Bronchial smooth muscle cell (primary cell): ENCODE measurements around the gene EME2. TPM values are rescaled to one million over a fixed set of nuclear protein-coding genes. Genes with fewer than 3 reads are reported as not detected.

Experiments used
- total RNA-seq: library from RNA; depleted of rRNA; stranded (reverse); fragments of >200 nt; gene quantifications from 2 replicates; pipeline ENCODE4 v1.2.1, GENCODE V29; 2014

The EME2 gene
- 6.3 and 6.4 TPM in 2 replicates for total RNA-seq

GRCh38 chr16:1772362-1772907 is at the start of gene EME2:
TSS of gene EME2 (plus strand) at chr16:1772810. CDS start at chr16:1773228, 418 bp downstream.

GRCh38 chr16:1771188-1771863 is 1.3 kb upstream of the EME2 start, which contains the start of gene NME3:
TSS of gene NME3 (minus strand) at chr16:1771543. CDS start at chr16:1771534, 9 bp downstream.

DNA sequence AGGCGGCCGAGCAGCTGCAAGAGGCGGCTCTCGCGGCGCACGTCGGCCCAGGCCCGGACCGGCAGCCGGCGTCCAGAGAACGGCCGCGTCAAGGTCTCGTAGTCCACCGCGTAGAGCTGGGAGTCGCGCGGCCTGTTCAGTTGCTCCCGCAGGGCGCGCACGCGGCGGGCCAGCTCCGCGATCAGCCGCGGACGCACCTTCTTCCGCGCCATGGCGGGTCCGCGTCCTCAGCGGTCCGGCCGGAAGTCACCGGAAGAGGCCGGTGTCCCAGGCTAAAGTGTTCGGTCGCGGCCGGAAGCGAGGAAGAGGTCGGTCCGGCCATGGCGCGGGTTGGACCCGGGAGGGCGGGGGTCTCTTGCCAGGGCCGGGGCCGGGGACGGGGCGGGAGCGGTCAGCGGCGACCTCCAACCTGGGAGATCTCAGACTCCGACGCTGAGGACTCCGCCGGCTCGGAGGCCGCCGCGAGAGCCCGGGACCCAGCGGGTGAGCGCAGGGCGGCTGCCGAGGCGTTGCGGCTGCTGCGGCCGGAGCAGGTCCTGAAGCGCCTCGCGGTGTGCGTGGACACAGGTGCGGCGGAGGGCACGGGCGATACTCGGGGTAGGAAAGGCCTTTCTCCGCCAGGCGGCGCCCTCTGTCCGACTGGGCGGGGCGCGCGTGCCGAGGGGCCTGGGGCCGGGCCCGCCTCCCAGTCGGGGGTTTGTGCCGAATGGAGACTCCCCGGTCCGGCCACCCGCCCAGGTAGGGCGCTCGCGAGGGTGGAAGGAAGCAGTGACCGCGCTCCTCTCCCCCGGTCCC is 495 bp downstream of the EME2 start, which contains the start of gene MRPS34:
Gene MRPS34, minus strand, starts transcription at position 227 of the 795 bp plus-strand sequence. Its CDS starts 15 bp downstream, at position 212.

DNA sequence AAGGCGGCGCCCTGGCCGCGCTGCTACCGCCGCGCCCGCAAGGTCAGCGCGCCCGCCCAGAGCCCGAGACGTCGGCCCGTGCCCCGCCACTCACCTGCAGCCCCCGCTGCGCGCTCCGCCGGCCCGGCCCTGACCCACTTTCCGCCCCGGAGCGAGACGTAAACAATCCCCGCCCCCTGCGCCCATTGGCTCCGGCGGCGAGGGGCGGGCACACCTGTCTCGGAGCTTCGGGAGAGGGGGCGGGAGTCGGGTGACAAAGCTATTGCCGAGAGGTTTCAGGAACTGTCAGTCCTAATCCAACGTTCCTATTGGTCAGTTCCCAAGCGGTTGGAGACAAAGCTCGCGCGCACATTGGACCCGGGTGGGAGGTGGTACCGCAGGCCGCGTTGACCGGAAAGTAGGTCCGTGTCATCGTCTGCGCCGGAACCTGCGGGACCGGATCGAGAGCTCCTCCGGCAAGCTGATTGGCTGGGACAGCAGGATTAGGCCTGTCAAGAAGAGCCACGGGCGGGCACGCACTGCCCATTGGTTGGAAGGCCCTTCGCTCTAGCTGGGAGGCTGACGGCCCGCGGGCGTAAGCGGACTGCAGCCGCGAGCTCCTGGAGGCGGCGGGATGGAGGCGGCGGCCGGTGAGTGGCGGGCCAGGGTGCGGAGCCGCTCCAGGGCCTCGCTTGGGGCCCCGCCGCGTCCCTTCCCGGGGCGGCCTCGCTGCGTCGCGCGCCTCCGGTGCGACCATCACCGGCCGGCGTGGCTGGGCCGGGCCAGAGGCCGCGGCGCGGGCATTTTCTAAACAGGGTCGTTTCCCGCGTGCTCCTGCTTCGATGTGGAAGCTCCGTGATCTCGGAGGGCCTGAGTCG is 10.0 kb downstream of the EME2 start, which contains the start of the genes NUBP2 and SPSB3:
Gene NUBP2, plus strand, starts transcription at position 553 of the 857 bp plus-strand sequence. Its CDS starts 61 bp downstream, at position 614.
Gene SPSB3, minus strand, starts transcription at position 164 of the 857 bp plus-strand sequence. CDS start 1,088 bp downstream, outside the sequence.

GRCh38 chr16:1793578-1794220 is 21.1 kb downstream of the EME2 start, which contains the start of gene IGFALS:
TSS of gene IGFALS (minus strand) at chr16:1793705. CDS start at chr16:1793652, 53 bp downstream.

Other genes starting within 250 kb of the EME2 start
- gene TMEM204, start 239.1 kb upstream of the EME2 start, total RNA-seq = 4.6 and 12.3 TPM in 2 replicates
- gene IFT140, start 160.7 kb upstream of the EME2 start, total RNA-seq = 40.7 and 63.3 TPM in 2 replicates
- 4.3 and 6.4 TPM in 2 replicates for gene CRAMP1, start 160.4 kb upstream of the EME2 start, total RNA-seq
- gene JPT2, start 94.5 kb upstream of the EME2 start, total RNA-seq = 7.3 and 12.8 TPM in 2 replicates
- gene MAPK8IP3, start 66.6 kb upstream of the EME2 start, total RNA-seq = 47.4 and 52.1 TPM in 2 replicates
- 36.1 and 43.0 TPM in 2 replicates for gene NME3, start 1.3 kb upstream of the EME2 start, total RNA-seq
- 88.6 and 90.2 TPM in 2 replicates for gene MRPS34, start 324 bp downstream of the EME2 start, total RNA-seq
- gene SPSB3, start 9.8 kb downstream of the EME2 start, total RNA-seq = 33.6 and 52.0 TPM in 2 replicates
- gene NUBP2, start 10.2 kb downstream of the EME2 start, total RNA-seq = 46.0 and 47.0 TPM in 2 replicates
- gene IGFALS, start 20.9 kb downstream of the EME2 start, total RNA-seq = under 0.01 TPM in 1 of 2 replicates, not detected in the other
- gene HAGH, start 54.0 kb downstream of the EME2 start, total RNA-seq = 24.7 and 25.4 TPM in 2 replicates
- 76.8 and 109 TPM in 2 replicates for gene FAHD1, start 54.4 kb downstream of the EME2 start, total RNA-seq
- gene MEIOB, start 99.4 kb downstream of the EME2 start, total RNA-seq = not detected in 2 replicates
- gene HS3ST6, start 145.6 kb downstream of the EME2 start, total RNA-seq = not detected in 2 replicates
- 7.8 and 9.0 TPM in 2 replicates for gene MSRB1, start 170.4 kb downstream of the EME2 start, total RNA-seq
- not detected in 2 replicates for gene RPL3L, start 181.9 kb downstream of the EME2 start, total RNA-seq
- gene NDUFB10, start 186.7 kb downstream of the EME2 start, total RNA-seq = 197 and 259 TPM in 2 replicates
- 3,167 and 4,556 TPM in 2 replicates for gene RPS2, start 192.0 kb downstream of the EME2 start, total RNA-seq
- gene RNF151, start 194.0 kb downstream of the EME2 start, total RNA-seq = not detected in 2 replicates
- gene TBL3, start 199.2 kb downstream of the EME2 start, total RNA-seq = 26.5 and 30.1 TPM in 2 replicates
- 0.16 TPM in 1 of 2 replicates, not detected in the other for gene NOXO1, start 208.7 kb downstream of the EME2 start, total RNA-seq
- 8.4 and 10.6 TPM in 2 replicates for gene GFER, start 211.4 kb downstream of the EME2 start, total RNA-seq
- 2.7 and 2.9 TPM in 2 replicates for gene SYNGR3, start 217.2 kb downstream of the EME2 start, total RNA-seq
- gene ZNF598, start 237.0 kb downstream of the EME2 start, total RNA-seq = 12.0 and 15.1 TPM in 2 replicates
- 0.47 and 0.60 TPM in 2 replicates for gene NPW, start 247.0 kb downstream of the EME2 start, total RNA-seq